HG03064 (cell line): ENCODE results near the gene ROBO2.

Source experiments
- ATAC-seq: cut with Tn5 transposase; IDR thresholded peaks from one replicate; pipeline ENCODE4 v1.9.1; 2021; ENCODE audit warnings: low read depth; ENCODE audit not compliant: unreplicated experiment

ROBO2 gene

DNA sequence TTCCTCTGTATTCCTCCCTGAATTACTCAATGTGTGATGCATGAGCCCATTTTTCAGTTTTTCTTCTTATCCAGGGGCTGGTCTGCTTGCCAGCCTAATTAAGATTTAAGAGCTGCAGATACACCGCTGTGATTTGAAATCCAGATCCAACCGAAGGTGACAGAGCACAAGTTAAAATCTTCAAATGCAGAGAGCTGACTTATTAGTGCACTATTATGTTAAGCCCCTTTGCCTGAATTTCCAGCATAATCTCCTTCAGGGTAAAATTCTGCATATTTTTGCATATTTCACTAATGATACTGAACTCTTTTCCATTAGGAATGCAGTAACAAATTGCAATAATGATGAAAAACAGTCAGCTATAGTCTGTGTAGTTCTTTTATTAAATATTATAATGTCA, 583.6 kb downstream of the ROBO2 start:
- ATAC-seq, result no peak

DNA sequence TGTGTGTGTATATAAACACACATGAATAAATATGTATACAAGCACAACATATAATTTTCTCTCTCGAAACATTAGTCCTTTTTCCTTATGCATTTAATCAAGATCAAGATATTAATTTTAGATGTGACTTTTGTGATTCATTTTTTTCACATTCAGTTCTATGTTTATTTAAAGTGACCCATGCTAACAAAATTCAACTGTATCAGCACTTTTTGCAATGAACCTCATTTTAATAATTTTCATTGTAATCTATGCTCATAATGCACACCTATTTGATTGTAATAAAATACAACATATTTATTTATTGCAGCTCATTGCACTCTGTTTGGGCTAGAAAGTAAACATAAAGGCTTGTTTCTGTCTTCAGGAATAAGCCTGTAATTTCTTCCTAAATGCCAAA, 586.3 kb downstream of the ROBO2 start:
- no peak for ATAC-seq

DNA sequence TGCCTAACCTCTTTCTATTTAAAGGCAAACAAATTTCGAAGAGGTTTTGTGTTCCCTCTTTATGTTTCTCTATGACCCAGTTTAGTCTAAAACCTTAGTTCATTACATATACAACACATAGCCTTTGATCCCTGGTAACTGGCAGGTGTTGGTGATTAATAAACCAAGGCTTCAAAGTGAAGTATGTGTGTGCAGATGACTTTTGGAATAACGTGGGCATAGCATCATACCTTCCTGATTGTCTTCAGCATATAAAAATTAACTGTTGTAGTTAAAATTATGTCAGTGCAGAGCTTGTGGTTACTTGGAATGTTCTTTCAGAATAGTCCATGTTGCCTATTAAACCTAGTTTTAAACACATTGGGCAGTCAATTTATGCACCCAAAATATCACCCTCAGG, 608.3 kb downstream of the ROBO2 start:
- ATAC-seq, result no peak

DNA sequence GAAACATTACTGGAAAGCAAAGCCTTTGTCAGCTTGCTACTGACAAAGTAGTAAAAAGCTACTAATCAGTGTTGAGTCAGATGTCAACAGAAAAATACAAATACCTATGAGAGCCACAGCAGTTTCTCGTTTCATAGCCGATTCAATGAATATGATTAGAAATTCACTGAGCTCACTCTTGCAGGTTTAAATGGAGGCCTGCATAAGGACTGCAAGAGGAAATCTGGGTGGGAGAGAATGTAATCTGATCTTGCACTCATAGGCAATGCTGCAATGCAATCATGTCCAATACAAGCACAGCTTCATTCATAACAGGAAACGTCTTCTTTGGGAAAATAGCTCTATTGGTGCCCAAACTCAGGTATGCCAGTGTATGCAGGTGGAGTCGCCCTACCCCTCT, 608.8 kb downstream of the ROBO2 start:
- no peak for ATAC-seq

DNA sequence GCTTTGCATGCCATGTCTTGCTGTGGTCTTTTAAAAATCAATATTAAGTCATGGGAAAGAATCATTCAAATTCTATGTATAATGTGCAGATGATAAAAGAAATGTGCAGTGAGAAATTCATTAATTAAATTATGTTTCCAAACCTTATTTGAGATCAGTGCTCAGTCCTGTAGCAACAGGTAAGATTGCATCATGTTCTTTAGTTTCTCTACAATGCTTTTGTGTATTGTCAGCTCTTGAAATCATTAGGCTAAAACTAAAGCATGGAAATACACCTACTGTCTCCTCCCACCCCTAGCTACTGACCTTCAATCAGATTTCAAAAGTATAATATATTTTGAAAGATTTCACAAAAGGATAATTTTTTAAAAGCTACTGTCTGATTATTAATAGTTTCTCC, 612.7 kb downstream of the ROBO2 start:
- no peak for ATAC-seq

DNA sequence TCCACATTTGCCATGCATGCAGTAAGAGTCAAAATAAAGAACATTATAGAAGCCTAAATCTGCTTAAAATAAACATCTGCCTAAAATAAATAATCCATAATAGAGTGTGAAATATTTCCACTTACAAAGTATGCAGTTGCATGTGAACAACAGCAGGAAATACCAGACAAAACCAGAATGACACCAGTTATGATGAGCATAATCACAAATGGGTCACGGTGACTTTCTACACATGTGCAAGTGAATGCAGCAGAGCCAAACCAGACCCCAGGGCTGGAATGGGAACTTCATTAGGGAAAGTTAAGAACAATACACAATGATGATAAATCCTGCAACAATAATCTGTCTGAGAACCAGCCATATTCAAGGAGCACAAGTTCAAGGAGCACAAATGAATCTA, 615.5 kb downstream of the ROBO2 start:
- no peak for ATAC-seq

DNA sequence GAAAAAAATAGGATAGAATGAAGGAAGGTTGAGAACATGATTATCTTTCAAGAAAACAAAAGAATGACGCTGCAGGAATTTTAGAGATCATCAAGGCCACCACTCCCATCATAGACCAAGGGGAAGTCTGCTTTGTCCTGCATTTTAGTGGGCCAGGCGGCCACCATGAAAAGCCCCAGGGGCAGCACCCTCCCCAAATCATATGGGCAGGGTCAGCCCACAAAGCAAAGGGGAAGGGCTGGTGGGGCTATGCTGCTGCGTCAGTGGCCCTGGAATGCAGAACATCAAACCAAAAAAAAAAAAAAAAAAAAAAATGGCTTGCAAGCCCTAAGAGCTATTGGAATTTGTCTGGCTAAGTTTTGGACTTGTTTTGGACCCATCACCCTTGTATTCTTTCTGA, 620.8 kb downstream of the ROBO2 start:
- ATAC-seq, result no peak

DNA sequence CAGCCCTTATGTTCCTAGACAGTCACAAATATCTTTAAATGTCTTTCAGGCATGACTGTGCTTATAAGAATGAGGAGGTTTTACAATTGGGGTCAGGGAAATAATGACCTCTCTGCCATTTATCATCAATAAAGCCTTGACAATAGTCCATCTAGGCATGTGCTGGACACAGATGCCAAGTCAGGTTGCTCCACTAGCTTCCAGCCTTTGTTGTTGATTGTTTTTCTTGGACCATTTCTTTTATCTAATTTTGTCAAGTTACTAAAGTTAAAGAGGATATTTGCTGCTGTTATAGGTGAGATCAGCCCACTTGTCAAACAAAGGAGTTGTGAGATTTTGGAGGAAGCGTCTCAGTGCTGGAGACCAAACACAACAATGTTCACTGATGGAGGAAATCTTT, 628.0 kb downstream of the ROBO2 start:
- ATAC-seq, result no peak

DNA sequence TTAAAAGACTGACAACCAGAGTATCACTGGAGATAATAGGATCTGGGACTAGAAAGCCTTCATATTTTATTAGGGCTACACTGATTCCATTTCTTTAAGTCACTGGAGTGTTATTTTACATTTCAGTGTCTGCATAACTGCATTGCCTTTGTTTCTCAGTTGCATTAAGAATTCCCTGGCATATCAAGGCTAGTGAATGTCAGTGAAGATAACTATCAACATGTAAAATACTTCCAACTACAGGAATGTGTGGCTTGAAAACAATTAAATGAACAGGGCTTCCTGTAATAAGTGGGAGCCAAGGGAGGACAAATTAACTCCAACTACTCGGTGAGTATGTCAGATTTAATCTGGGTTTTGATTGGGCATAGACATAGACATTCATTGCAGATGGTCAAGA, 628.5 kb downstream of the ROBO2 start:
- ATAC-seq, result no peak

DNA sequence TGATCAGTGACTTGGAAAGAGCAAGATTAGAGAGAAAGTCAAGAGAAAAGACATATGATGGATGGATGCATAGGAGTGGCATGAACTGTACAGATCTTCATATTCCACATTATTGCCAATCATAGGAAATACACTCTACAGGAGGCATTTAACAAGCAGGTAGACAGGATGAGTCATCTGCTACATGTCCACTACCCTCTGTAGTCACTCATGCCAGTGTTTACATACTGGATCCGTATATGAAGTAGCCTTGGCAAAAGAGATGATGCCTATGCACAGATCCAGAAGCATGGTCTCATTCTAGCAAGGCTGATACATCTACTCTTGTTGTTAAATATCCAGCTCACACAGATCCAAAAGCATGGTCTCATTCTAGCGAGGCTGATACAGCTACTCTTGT, 632.1 kb downstream of the ROBO2 start:
- ATAC-seq, result no peak

DNA sequence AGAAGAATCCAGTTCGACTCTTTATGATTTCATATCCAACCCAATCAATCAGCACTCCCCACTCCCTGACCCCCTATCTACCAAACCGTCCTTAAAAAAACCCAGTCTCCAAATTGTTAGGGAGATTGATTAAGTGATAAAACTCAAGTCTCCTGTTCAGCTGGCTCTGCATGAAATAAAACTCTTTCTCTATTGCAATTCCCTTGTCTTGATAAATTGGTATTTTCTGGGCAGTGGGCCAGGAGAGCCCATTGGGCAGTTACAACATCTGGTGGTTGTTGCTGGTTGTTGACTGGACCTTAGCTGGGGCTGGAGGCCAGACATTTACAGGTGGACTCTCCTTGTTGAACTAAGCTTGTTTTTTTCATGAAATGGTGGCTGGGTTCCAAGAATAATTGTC, 642.3 kb downstream of the ROBO2 start:
- no peak for ATAC-seq

DNA sequence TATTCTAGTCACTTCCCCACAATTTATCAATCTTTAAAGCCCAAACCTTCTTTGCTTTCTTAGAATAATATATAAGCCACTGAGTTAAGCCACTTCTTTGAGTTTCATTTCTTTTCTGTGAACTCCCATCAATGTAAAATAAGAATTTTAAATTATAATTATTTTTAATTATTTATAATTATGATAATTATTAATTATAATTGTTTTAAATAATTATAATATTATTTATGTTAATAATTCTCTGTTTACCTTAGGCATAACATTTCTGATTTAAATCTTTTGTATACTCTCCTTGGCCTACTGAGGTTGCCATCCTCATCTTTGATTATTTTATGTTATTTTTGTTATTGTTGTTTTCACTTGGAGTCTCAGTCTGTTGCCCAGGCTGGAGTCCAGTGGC, 644.2 kb downstream of the ROBO2 start:
- no peak for ATAC-seq

DNA sequence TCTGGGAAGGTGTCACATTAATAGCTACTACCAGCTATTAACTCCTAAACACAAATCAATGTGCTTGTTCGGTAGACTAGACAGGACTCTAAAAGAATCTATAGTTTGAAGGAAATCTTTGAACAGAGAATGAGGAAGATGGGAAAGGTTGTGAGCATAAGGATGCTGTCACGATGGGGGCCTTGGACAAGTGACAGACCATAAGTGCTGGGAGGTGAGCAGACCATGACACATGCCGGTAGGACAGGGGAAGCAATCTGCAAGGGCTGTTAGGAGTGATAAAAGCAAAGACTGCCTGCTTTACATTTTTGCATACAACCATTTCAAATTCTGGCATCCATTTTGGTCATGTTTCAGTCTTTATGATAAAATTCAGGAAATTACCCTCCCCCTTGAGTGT, 645.8 kb downstream of the ROBO2 start:
- no peak for ATAC-seq

DNA sequence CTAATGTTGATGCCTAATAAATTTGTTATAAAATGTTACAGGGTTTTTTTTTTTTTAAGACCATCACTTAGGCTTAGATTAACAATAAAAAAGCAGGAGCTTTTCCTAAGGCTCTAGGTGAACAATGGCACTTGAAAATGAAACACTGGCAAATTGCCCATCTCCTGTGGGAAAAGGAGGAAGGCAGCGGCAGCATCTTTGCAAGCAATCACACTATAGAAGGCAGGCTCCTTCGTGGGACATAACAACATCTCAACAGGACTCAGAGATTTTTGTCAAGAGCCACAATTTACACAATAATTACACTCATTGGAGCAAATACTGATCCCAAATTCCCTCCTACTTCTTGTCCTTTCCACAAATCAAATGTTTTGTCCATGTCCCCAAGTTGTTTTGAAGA, 646.7 kb downstream of the ROBO2 start:
- no peak for ATAC-seq

DNA sequence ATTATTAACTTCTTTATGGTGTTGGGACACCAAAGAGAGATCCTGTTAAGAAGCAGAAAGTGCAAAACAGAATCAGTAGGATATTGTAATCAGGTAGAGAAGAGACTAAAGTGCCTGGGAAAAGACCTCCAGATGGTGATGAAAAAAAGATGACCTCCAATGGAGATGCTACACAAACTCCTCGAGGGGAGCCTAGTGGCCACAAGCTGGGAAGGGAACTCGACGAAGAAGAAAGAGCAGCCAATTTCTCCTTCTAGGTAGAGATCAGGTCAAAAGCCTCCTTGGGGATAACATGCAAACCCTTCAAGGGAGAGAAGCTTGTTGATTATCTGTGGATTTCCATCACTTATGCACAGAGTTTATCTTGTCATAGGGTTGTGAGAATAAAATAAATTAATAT, 647.6 kb downstream of the ROBO2 start:
- no peak for ATAC-seq

DNA sequence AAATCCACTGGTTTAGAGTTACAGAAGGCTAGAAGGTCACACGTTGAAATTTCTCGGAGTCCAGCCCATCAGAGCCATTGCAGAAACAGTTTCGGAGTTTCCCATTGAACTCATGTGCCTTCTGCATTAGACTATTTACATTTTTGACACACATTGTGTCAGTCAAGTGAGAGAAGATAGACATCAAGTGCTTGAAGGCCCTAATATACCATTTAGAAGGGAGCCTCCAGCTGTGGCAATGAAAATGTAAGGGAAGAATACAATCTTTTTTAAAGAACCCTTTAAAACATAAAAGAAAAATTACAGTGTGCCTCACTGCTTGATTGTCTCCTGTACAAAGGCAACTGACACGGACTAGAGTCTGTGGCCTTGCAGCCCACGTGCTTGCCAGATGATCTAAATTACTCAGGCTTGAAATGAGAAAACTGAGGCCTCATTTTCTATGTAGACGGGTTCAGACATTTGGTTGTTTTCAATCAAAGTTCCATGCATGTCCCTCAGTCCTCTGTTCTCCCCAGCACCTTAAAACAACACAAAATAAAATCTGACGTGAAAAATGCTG, 650.5 kb downstream of the ROBO2 start:
- no peak for ATAC-seq

DNA sequence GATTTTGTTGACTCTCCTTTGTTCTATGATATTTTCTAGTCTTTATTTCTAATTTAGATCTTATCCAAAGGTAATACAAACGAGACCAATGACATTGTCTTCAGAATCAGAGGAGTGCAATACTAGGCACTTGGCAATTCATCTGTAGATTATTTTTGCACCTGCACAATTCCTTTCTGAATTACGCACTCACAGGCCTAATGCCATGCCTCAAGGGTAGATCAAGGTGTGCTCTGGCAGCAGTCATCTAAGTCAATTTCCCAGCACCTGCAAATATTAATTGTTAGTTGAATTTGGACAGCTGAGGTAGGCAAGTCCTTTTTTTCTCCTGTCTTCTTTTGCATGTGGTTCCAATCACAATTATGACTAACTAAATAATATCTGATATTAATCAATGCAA, 653.2 kb downstream of the ROBO2 start:
- ATAC-seq, result no peak

DNA sequence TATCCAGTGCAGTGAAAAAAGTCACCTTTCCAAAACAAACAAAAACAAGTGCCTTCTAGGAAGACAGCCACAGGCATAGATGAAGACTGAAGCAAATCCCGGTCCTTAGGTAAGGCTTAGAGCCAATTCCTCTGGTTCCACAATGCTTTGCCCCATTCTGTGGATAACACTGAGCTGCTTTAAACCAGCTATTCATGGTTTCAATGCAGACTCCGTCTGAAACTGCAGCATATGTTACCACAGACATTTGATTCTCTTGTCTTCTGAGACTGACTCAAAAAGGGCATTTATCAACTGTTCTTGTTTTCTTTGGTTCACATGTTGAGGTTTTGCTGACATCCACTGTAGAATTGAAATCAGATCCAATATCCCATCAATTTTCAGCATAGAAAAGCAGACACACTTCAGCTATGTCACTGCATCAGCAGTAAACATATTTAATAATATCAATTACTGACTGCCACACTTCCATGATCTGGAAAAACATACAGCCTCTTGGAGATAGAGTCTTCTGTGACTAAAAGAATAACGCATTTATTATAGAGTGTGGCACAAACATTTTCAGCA, 659.3 kb downstream of the ROBO2 start:
- ATAC-seq, result no peak
